Stomach (tissue), 9 donors: ENCODE data around the gene RAI1. TPM values are rescaled to one million over a fixed set of nuclear protein-coding genes. Genes with fewer than 3 reads are reported as not detected.
A peak's percentile ranks its signal among the peaks of the same experiment; 100 is the strongest.

ENCODE experiments used
- DNase-seq, 2 donors: peaks; one replicate each; pipeline versions ENCODE4 v3.0.0 to v3.0.0-alpha.2; 2013 to 2019
- H3K27ac ChIP-seq, 5 donors: fragments of 200-600 bp in 4 of 5; sonication (generic) in 4 of 5; one replicate each; pipeline ENCODE4 v1.5.1; 2013 to 2019; ENCODE audit warnings: mild to moderate bottlenecking in 1 of 5, moderate library complexity in 1 of 5
- H3K27me3 ChIP-seq, 3 donors: fragments of 200-600 bp; sonication (generic); one replicate each; pipeline ENCODE4 v1.5.1; 2017 to 2019; ENCODE audit warnings: mixed run types in 1 of 3
- H3K36me3 ChIP-seq, 4 donors: fragments of 200-600 bp; sonication (generic); 1 replicate in 3 of 4; 2 replicates in 1 of 4; pipeline ENCODE4 v1.5.1; 2016 to 2019
- H3K4me1 ChIP-seq, 4 donors: fragments of 200-600 bp; sonication (generic); one replicate each; pipeline ENCODE4 v1.5.1; 2016 to 2019
- H3K4me3 ChIP-seq, 4 donors: fragments of 200-600 bp; sonication (generic) in 3 of 4; one replicate each; pipeline ENCODE4 v1.5.1; 2016 to 2019; ENCODE audit warnings: mild to moderate bottlenecking in 1 of 4
- H3K9me3 ChIP-seq, 4 donors: fragments of 200-600 bp; sonication (generic); one replicate each; pipeline ENCODE4 v1.5.1; 2016 to 2019
- CTCF ChIP-seq, 7 experiments: fragments of 450-650 bp in 4 of 7; fragments of 200-600 bp in 3 of 7; sonication (generic) in 3 of 7; IDR thresholded peaks; one replicate each; pipeline ENCODE4 v1.5.1; 2016 to 2019; ENCODE audit warnings: antibody characterized with exemption in 7 of 7, control low read depth in 2 of 7, mild to moderate bottlenecking in 1 of 7
- EP300 ChIP-seq: sonication (generic); formaldehyde crosslinking; IDR thresholded peaks from one replicate; pipeline ENCODE4 v1.6.1; 2017; ENCODE audit warnings: antibody characterized with exemption
- POLR2A ChIP-seq, 4 donors: fragments of 450-650 bp; IDR thresholded peaks; one replicate each; pipeline ENCODE4 v1.6.1; 2016; ENCODE audit warnings: antibody characterized with exemption in 4 of 4, control low read depth in 2 of 4, mild to moderate bottlenecking in 1 of 4, moderate library complexity in 1 of 4
- POLR2AphosphoS5 ChIP-seq, 3 donors: sonication (generic); formaldehyde crosslinking; IDR thresholded peaks; one replicate each; pipeline ENCODE4 v1.6.1; 2016; ENCODE audit warnings: antibody characterized with exemption in 3 of 3
- WGBS, 5 donors: extraction: QIAGEN DNeasy Blood & Tissue Kit in 3 of 5; methylation state at CpG; one replicate each; pipeline versions ENCODE4 v1.1.5 to v1.1.7; 2013 to 2018; 5-methylcytosine and 5-hydroxymethylcytosine counted together
- intact Hi-C: fragments of 100-400 bp; cut with DNase I; formaldehyde crosslinking; loops from one replicate; pipeline ENCODE4 v1.15.1; 2023; ENCODE audit warnings: low total_unique reads
- polyA plus RNA-seq, 3 donors: library from polyadenylated mRNA; stranded (reverse); fragments of 200-250 nt; gene quantifications; one replicate each; pipeline ENCODE4 v1.2.3, GENCODE V29; 2013
- total RNA-seq, 5 donors: library from RNA; depleted of rRNA; stranded (reverse); fragments of >200 nt; gene quantifications; one replicate each; pipeline versions ENCODE4 v1.1.0 to v1.2.3, GENCODE V29; 2014 to 2016
- donor health status: healthy with polysubstance abuse.
- donor health status: Bipolar disorder and iron deficiency.
- donor health status: healthy.

RAI1 gene
- total and polyA plus RNA-seq, 8 donors, result 4.6 to 94.5 (median 28.3) TPM

DNA sequence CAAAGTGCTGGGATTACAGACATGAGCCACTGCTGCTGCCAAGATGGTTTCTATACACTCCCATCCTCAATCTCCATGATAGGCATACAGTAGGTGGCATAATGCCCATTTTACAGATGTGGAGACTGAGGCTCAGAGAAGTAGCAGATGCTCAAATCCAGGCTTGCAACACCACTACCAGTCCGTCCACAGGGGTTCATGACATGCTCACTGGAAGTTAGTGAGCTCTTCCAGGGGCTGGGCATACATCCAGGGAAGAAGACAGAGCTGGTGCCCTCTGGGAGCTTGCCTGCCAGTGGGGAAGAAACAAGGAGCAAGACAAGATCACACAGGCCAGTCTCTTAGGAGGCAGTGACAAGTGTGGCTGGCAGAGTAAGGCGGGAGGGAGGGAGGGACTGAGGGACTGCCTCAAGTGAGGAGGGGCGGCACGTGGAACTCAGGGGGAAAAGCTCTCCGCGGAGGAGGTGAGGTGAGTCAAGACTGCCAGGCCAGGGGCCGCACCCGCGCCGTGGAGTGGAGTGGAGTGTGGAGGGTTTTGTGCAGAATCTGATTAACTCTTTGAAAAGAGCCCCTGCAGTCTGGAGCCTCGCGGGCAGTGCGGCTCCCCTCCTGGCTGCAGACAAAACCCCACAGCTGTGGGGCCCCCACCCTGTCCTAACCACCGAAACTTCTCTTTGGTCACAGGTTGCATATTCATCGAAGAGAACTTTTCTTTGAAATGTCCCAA, 127.6 kb downstream of the RAI1 start:
- Histone ChIP-seq H3K4me3 (no peak overlapping the region), H3K27ac (no peak overlapping the region), H3K27me3 (no peaks in the 10 kb centered on the region), H3K36me3 (peaks cover 13 to 82% (median 53%) of the 10 kb centered on the region in 4 donors), H3K4me1 (peaks cover 26 to 50% (median 38%) of the 10 kb centered on the region in 4 donors), H3K9me3 (no peaks in the 10 kb centered on the region)
- WGBS, 5 donors, result 44 to 73% (median 67%) methylated on average over 11 to 15 of the region's 15 CpGs
- DNase-seq, result no peak
- intact Hi-C loops, result no loop called here
- no peak for TF ChIP-seq CTCF (IDR thresholded peaks at IDR 0.05)

DNA sequence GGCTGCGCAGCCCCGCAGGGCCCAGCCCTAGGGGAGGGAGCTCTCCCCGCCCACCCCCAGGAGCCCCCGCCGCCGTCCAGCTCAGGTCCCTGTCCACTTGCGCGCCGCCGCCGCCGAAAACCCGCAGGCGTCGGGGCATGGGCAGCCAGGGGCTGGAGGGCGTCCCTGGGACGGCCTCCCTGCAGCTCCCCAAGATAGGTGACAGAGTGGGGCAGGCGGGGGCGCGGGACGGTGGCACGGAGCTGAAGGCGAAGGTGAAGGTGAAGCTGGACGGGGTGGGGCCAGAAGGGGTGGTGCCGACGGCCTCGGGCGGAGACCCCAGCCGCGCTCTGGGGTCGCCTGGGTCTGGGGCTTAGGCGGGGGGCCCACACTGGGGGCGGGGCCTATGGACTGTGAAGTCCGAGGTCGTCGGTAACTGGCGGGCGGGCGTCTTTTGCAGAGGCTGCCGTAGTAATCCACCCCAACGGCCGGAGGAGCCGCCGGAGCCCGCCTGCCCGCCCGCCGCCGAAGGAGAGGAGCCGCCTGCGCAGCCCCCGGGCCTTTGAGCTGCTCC, 128.3 kb downstream of the RAI1 start:
- Histone ChIP-seq H3K27me3 (no peaks in the 10 kb centered on the region), H3K36me3 (peaks cover 19 to 82% (median 53%) of the 10 kb centered on the region in 4 donors), H3K4me3 (peak overlapping the region; percentile 29 to 36 (median 30)), H3K4me1 (peaks cover 26 to 56% (median 41%) of the 10 kb centered on the region in 4 donors), H3K9me3 (no peaks in the 10 kb centered on the region), H3K27ac (peak overlapping the region in 4 of 5 donors; percentile 48 to 81 (median 74))
- TF ChIP-seq EP300 (no peak), POLR2AphosphoS5 (IDR thresholded peaks at IDR 0.05) (no peak), CTCF (IDR thresholded peaks at IDR 0.05) (no peak), POLR2A (IDR thresholded peaks at IDR 0.05) (no peak)
- DNase-seq, result no peak
- intact Hi-C loops, result loop anchor here (5.0 kb wide), 1 partner anchor 53 kb away; no protein-coding TSS in a partner anchor
- 67 to 92% (median 78%) methylated on average over 14 to 52 of the region's 52 CpGs for whole genome bisulfite sequencing, 5 donors

GRCh38 chr17:17810084-17810894, 129.0 kb downstream of the RAI1 start:
- peak overlapping the region; percentile 29 to 36 (median 30) for H3K4me3 ChIP-seq
- intact Hi-C loops, result loop anchor here (5.0 kb wide), 1 partner anchor 52 kb away; no protein-coding TSS in a partner anchor
- 58 to 75% (median 68%) methylated on average over 45 to 68 of the region's 68 CpGs for WGBS, 5 donors
- H3K36me3 ChIP-seq, result peaks cover 26 to 82% (median 53%) of the 10 kb centered on the region in 4 donors
- no peaks in the 10 kb centered on the region for H3K9me3 ChIP-seq
- no peaks in the 10 kb centered on the region for H3K27me3 ChIP-seq
- peaks cover 26 to 63% (median 44%) of the 10 kb centered on the region in 4 donors for H3K4me1 ChIP-seq
- peak in 1 of 2 donors; percentile 89 for DNase-seq
- TF ChIP-seq POLR2A (IDR thresholded peaks at IDR 0.05) (no peak), EP300 (no peak), CTCF (IDR thresholded peaks at IDR 0.05) (no peak), POLR2AphosphoS5 (IDR thresholded peaks at IDR 0.05) (no peak)
- peak overlapping the region in 4 of 5 donors; percentile 48 to 81 (median 74) for H3K27ac ChIP-seq

- peaks cover 30 to 82% (median 53%) of the 10 kb centered on the region in 4 donors for H3K36me3 ChIP-seq
- 79 to 87% (median 83%) methylated on average over 27 of the region's 27 CpGs for WGBS, 5 donors
- peak overlapping the region in 3 of 5 donors; percentile 55 to 81 (median 78) for H3K27ac ChIP-seq
These were observed 129.6 kb downstream of the RAI1 start for GRCh38 chr17:17810895-17811248.

More at GRCh38 chr17:17810895-17811248, 129.6 kb downstream of the RAI1 start:
- no peaks in the 10 kb centered on the region for H3K9me3 ChIP-seq
- peaks cover 26 to 68% (median 47%) of the 10 kb centered on the region in 4 donors for H3K4me1 ChIP-seq
- intact Hi-C loops, result loop anchor here (5.0 kb wide), 1 partner anchor 51 kb away; no protein-coding TSS in a partner anchor
- no peak for DNase-seq
- peak overlapping the region in 2 of 4 donors; percentile 29 to 32 for H3K4me3 ChIP-seq
- no peaks in the 10 kb centered on the region for H3K27me3 ChIP-seq
- TF ChIP-seq POLR2A (IDR thresholded peaks at IDR 0.05) (no peak), POLR2AphosphoS5 (IDR thresholded peaks at IDR 0.05) (no peak), EP300 (no peak), CTCF (IDR thresholded peaks at IDR 0.05) (no peak)
